IMR-90 (cell line): ENCODE results near the gene DNAJC7. TPM values are rescaled to one million over a fixed set of nuclear protein-coding genes. Genes with fewer than 3 reads are reported as not detected.
A peak's percentile ranks its signal among the peaks of the same experiment; 100 is the strongest.

Experiments used
- ATAC-seq: fragments of 200-7000 bp; cut with Tn5 transposase; 2 replicates; pipeline ENCODE4 v1.9.1; 2020; ENCODE audit warnings: low read depth, mild to moderate bottlenecking, moderate library complexity
- BruUV-seq: library from RNA; stranded (reverse); fragments of 400-500 nt; replicated peaks from 2 replicates; lab custom pipeline; 2021; lab: Mats Ljungman, UMichigan
- CTCF ChIA-PET: fragments of 300-600 bp; formaldehyde crosslinking; extraction: SDS; loops from one replicate; lab custom pipeline; 2021; ENCODE audit warnings: antibody characterized with exemption; lab: Yijun Ruan, JAX
- POLR2A ChIA-PET: fragments of 300-600 bp; sonication (Branson Sonifier 250); formaldehyde crosslinking; loops from one replicate; lab custom pipeline; 2022; ENCODE audit warnings: antibody characterized with exemption; ENCODE audit not compliant: unreplicated experiment; lab: Charles Lee
- DNase-seq: peaks from one replicate; pipeline ENCODE4 v3.0.0; 2013
- H2AFZ ChIP-seq: replicated peaks from 2 replicates; pipeline ENCODE3; 2013; ENCODE audit warnings: low read length, mild to moderate bottlenecking; ENCODE audit not compliant: poor library complexity
- H2AK5ac ChIP-seq: 2 replicates; pipeline ENCODE4 v1.6.1; 2013; ENCODE audit warnings: low read depth, low read length, inconsistent platforms
- H2AK9ac ChIP-seq: replicated peaks from 2 replicates; pipeline ENCODE3; 2013; ENCODE audit warnings: mild to moderate bottlenecking, low read depth, low read length, moderate library complexity; ENCODE audit not compliant: poor library complexity
- H2BK120ac ChIP-seq: 2 replicates; pipeline ENCODE4 v1.6.1; 2013; ENCODE audit warnings: low read depth, low read length, inconsistent platforms
- H2BK15ac ChIP-seq: 3 replicates; pipeline ENCODE4 v1.6.1; 2013; ENCODE audit warnings: low read depth, low read length, inconsistent platforms
- H2BK20ac ChIP-seq: 2 replicates; pipeline ENCODE4 v1.6.1; 2013; ENCODE audit warnings: low read depth, mild to moderate bottlenecking, inconsistent platforms, low read length, moderate library complexity
- H2BK5ac ChIP-seq: 2 replicates; pipeline ENCODE4 v1.6.1; 2013; ENCODE audit warnings: mild to moderate bottlenecking, low read depth, low read length, inconsistent platforms; ENCODE audit not compliant: poor library complexity, severe bottlenecking
- H3K14ac ChIP-seq: replicated peaks from 2 replicates; pipeline ENCODE4 v1.6.1; 2013; ENCODE audit warnings: low read depth, low read length, inconsistent platforms
- H3K18ac ChIP-seq: 2 replicates; pipeline ENCODE4 v1.6.1; 2013; ENCODE audit warnings: low read depth, low read length, control low read depth
- H3K23ac ChIP-seq: 2 replicates; pipeline ENCODE4 v1.6.1; 2013; ENCODE audit warnings: low read depth, low read length, inconsistent platforms
- H3K27ac ChIP-seq: 2 replicates; pipeline ENCODE4 v1.5.1; 2013; ENCODE audit warnings: mild to moderate bottlenecking, control low read depth, low read length; ENCODE audit not compliant: insufficient read depth
- H3K27me3 ChIP-seq: 2 replicates; pipeline ENCODE4 v1.6.1; 2013; ENCODE audit warnings: low read length; ENCODE audit not compliant: control insufficient read depth, insufficient read depth
- H3K36me3 ChIP-seq: 2 replicates; pipeline ENCODE4 v1.6.1; 2013; ENCODE audit warnings: low read length, mixed read lengths; ENCODE audit not compliant: control insufficient read depth, insufficient read depth
- H3K4ac ChIP-seq: 2 replicates; pipeline ENCODE4 v1.6.1; 2013; ENCODE audit warnings: low read depth, low read length, inconsistent platforms
- H3K4me1 ChIP-seq: 2 replicates; pipeline ENCODE4 v1.6.1; 2013; ENCODE audit warnings: low read length, mixed read lengths; ENCODE audit not compliant: control insufficient read depth, insufficient read depth
- H3K4me2 ChIP-seq: 2 replicates; pipeline ENCODE4 v1.6.1; 2013; ENCODE audit warnings: low read depth, mild to moderate bottlenecking, control low read depth, low read length, moderate library complexity
- H3K4me3 ChIP-seq: 2 replicates; pipeline ENCODE4 v1.5.1; 2013; ENCODE audit warnings: low read depth, mild to moderate bottlenecking, control low read depth, low read length, moderate library complexity; ENCODE audit not compliant: insufficient read depth
- H3K56ac ChIP-seq: 2 replicates; pipeline ENCODE4 v1.6.1; 2013; ENCODE audit warnings: low read length, inconsistent platforms; ENCODE audit not compliant: insufficient read depth; ENCODE audit errors: extremely low read depth
- H3K79me1 ChIP-seq, 2 experiments: 2 replicates each; pipeline ENCODE4 v1.6.1; 2013; ENCODE audit warnings: low read length in 2 of 2, inconsistent platforms in 1 of 2, low read depth in 1 of 2
- H3K9ac ChIP-seq: 2 replicates; pipeline ENCODE4 v1.6.1; 2013; ENCODE audit warnings: low read depth, low read length, control low read depth
- H3K9me1 ChIP-seq: 2 replicates; pipeline ENCODE4 v1.6.1; 2013; ENCODE audit warnings: low read length, inconsistent platforms; ENCODE audit not compliant: insufficient read depth
- H3K9me3 ChIP-seq: 2 replicates; pipeline ENCODE4 v1.6.1; 2013; ENCODE audit warnings: low read length; ENCODE audit not compliant: control insufficient read depth, insufficient read depth
- H4K20me1 ChIP-seq: 2 replicates; pipeline ENCODE4 v1.6.1; 2013; ENCODE audit warnings: low read length, inconsistent platforms; ENCODE audit not compliant: insufficient read depth
- H4K5ac ChIP-seq: 2 replicates; pipeline ENCODE4 v1.6.1; 2013; ENCODE audit warnings: mild to moderate bottlenecking, low read depth, low read length, control low read depth
- H4K8ac ChIP-seq, 2 experiments: 2 replicates each; pipeline ENCODE4 v1.6.1; 2013; ENCODE audit warnings: low read depth in 2 of 2, low read length in 2 of 2, control low read depth in 1 of 2, inconsistent platforms in 1 of 2
- H4K91ac ChIP-seq: 2 replicates; pipeline ENCODE4 v1.6.1; 2013; ENCODE audit warnings: low read depth, low read length, inconsistent platforms; ENCODE audit not compliant: insufficient read depth
- CTCF ChIP-seq: conservative IDR thresholded peaks from 2 replicates; pipeline ENCODE4 v1.5.1; 2012; ENCODE audit warnings: mild to moderate bottlenecking, low read depth, low read length, improper control_type of control experiment
- RFX5 ChIP-seq: IDR thresholded peaks from 2 replicates; pipeline ENCODE4 v1.8.0; 2012; ENCODE audit warnings: low read depth, mild to moderate bottlenecking, low read length, moderate library complexity
- WGBS, 2 experiments: methylation state at CpG; one replicate each; pipeline versions ENCODE4 v1.1.5 to v1.1.7; 2013; ENCODE audit warnings: missing lambda C conversion rate in 2 of 2; ENCODE audit not compliant: insufficient read length in 1 of 2; ENCODE audit errors: extremely low coverage in 2 of 2; 5-methylcytosine and 5-hydroxymethylcytosine counted together
- dilution Hi-C: fragments of 300-500 bp; cut with HindIII; formaldehyde crosslinking; loops from one replicate; pipeline ENCODE4 v1.14.3; 2018; ENCODE audit warnings: low sequenced_read_pairs; ENCODE audit not compliant: unreplicated experiment
- in situ Hi-C: fragments of 300-500 bp; cut with MboI; formaldehyde crosslinking; loops from 3 replicates; pipeline ENCODE4 v1.14.3; 2019; ENCODE audit warnings: low sequenced_read_pairs, inconsistent platforms, mixed read lengths
- intact Hi-C: fragments of 100-400 bp; cut with micrococcal nuclease; formaldehyde crosslinking; loops from 2 replicates; pipeline ENCODE4 v1.10.0; 2022
- polyA plus RNA-seq, 3 experiments: library from polyadenylated mRNA; depleted of rRNA; stranded (reverse); fragments of >200 nt; gene quantifications; 2 replicates each; pipeline ENCODE4 v1.2.3, GENCODE V29; 2012; ENCODE audit warnings: low replicate concordance in 1 of 3
- total RNA-seq: library from RNA; depleted of rRNA; stranded (reverse); fragments of >200 nt; gene quantifications from 2 replicates; pipeline ENCODE4 v1.2.3, GENCODE V29; 2012

DNAJC7 gene
- total and polyA plus RNA-seq, 2 of the 4 experiments (the other 2 are of a cell fraction): 49.3 to 71.7 TPM

- in situ Hi-C loops: no loop called here
- ATAC-seq (no peak), DNase-seq (no peak)
- no peak overlapping the region; the same call in 1 of the 2 replicates for H2BK20ac ChIP-seq
- peaks cover 6% of the 10 kb centered on the region for H3K9me1 ChIP-seq
- H4K91ac ChIP-seq: no peak overlapping the region
- peak overlapping the region; percentile 44; the same call in 1 of the 2 replicates for H2AK5ac ChIP-seq
- H3K79me1 ChIP-seq: peaks cover 6 to 69% of the 10 kb centered on the region in 2 experiments
- no TSS peak for BruUV-seq
- H2BK120ac ChIP-seq: no peak overlapping the region
- no peak overlapping the region for H3K4me3 ChIP-seq
- 63% methylated on average over 1 of the region's 4 CpGs; no CpG with 5 or more reads in 1 of the 2 experiments for WGBS, 2 experiments
- ChIA-PET CTCF (interaction anchor here (0.6 to 1.0 kb wide), 3 partner anchors 8 to 111 kb away, joined by 3 read pairs; partner anchors contain the start of genes DNAJC7 and NKIRAS2), POLR2A (no interaction called here)
- H2AFZ ChIP-seq: no peak overlapping the region
- intact Hi-C loops: no loop called here
- H4K5ac ChIP-seq: no peak overlapping the region
- H3K4me2 ChIP-seq: no peak overlapping the region
- H2BK5ac ChIP-seq: no peak overlapping the region
- peaks cover 4% of the 10 kb centered on the region for H3K4me1 ChIP-seq
- 0 out of 2 replicates have a peak overlapping the region, but pooled peaks have one; percentile 24 for H3K23ac ChIP-seq
- no peak overlapping the region for H3K14ac ChIP-seq
- no peak overlapping the region for H3K9ac ChIP-seq
- H3K4ac ChIP-seq: no peak overlapping the region
- H2BK15ac ChIP-seq: no peak overlapping the region
- no peak overlapping the region for H3K56ac ChIP-seq
- dilution Hi-C loops: no loop called here
- H4K8ac ChIP-seq: no peak overlapping the region; a peak in 1 of 4 replicates
- no peaks in the 10 kb centered on the region for H3K36me3 ChIP-seq
- peaks cover 74% of the 10 kb centered on the region for H4K20me1 ChIP-seq
- H3K18ac ChIP-seq: no peak overlapping the region
- H3K9me3 ChIP-seq: no peaks in the 10 kb centered on the region
- no peak overlapping the region for H3K27ac ChIP-seq
- H3K27me3 ChIP-seq: no peaks in the 10 kb centered on the region
- no peak overlapping the region for H2AK9ac ChIP-seq
- TF ChIP-seq RFX5 (no peak), CTCF (0 out of 2 replicates have a peak, but pooled peaks have one; percentile 14)
These were observed 8.1 kb downstream of the DNAJC7 start for GRCh38 chr17:42009170-42009569.
